T-helper 2 cell (primary cell): ENCODE data around the gene AQP2.
A peak's percentile ranks its signal among the peaks of the same experiment; 100 is the strongest.
"Not testable (repeated sequence)": the region's sequence is repeated elsewhere in the genome, so short reads cannot be mapped to it uniquely, and the experiment has no call there.

Experiments used
- DNase-seq, 5 experiments: peaks; one replicate each; pipeline versions ENCODE4 v3.0.0 to v3.0.0-alpha.2; 2012 to 2022

Gene AQP2

DNA sequence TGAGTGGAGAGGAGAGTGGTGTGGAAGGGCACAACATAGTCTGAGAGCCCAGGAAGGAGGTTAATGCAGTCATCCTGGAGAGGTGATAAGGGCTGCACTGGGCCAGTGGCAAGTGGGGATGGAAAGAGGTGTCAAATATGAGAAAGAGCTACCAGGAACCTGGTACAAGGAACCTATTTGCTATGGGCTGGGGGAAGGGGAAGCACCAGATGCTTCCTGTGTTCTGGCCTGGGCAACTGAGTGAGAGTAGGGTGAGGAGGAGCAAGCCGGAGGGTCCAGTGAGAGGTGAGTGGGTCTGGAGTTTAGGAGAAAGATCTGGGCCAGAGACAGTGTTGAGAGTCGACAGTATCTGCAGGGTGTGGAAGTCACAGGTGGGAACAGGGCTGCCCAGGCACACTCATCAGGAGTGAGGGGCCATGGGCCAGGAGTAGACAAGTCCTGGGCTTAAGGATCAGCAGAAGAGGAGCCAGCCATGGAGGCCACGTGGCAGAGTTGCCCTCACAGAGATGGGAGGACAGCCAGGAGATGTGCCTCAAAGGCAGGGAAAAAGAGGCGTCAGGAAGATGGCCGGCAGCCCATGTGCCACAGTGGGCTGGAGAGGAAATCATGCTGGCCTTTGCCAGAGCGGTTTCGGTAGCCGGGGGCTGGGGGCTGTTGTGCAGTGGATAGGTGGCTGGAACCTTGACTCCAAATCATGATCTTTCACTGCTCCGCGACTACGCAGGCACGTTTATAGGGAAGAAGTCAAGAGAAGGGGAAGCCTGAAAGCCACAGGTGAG lies 19.3 kb downstream of the AQP2 start:
- DNase-seq = no peak

- DNase-seq = no peak
These were observed 20.1 kb downstream of the AQP2 start for GRCh38 chr12:49970658-49971057.

GRCh38 chr12:49971141-49971540 lies 20.6 kb downstream of the AQP2 start:
- DNase-seq = no peak

- DNase-seq = no peak
These were observed 21.6 kb downstream of the AQP2 start for GRCh38 chr12:49972129-49972528.

GRCh38 chr12:49972641-49973360 lies 22.3 kb downstream of the AQP2 start, which contains the start of gene AQP6:
Gene AQP6, plus strand, starts transcription at chr12:49972947. Its CDS starts 227 bp downstream, at chr12:49973174.
- DNase-seq = no peak

DNA sequence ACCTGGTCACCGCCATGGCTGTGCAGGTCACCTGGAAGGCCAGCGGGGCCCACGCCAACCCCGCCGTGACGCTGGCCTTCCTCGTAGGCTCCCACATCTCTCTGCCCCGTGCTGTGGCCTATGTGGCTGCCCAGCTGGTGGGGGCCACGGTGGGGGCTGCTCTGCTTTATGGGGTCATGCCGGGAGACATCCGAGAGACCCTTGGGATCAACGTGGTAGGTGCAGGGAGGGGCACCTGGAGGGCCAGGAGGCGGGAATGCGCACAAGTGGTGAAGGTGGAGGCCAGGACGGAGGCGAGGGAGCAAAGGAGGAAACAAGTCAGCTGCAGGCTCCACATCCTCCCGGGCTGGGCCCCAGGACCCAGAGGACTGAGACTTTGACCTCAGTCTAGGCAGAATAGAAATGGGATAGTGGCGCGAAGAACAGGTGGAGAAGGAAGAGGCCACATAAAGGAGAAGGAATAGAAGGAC lies 22.9 kb downstream of the AQP2 start:
- DNase-seq = no peak

- DNase-seq = no peak
These were observed 23.7 kb downstream of the AQP2 start for GRCh38 chr12:49974231-49974675.

DNA sequence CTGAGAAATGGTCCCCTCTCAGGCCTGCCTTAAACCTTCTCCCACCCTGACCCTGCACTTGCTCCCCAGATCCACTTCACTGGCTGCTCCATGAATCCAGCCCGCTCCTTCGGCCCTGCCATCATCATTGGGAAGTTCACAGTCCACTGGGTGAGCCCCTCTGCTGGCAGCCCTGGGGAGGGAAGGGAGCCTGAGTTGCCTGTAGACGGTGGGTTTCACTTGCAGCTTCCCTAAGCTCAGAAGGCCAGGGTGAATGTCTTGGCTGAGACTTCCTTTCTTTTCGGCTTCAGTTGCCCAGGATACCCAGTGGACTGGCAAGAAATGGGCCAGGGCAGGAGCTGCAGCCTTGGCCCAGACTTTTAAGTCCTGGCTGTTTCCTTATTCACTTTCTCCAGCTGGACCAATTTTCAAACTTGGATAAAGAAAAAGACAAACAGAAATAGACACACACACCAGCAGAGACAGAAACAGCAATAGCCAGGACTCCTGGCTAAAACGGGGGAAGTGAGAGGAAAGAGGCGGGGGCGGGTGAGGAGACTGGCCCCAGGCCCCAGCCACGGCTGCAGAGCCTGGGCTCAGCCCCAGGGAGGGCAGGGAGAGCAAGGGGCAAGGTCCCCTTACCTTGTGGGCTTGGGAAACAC lies 24.3 kb downstream of the AQP2 start:
- DNase-seq = no peak

GRCh38 chr12:49975318-49975761 lies 24.8 kb downstream of the AQP2 start:
- no peak for DNase-seq

DNA sequence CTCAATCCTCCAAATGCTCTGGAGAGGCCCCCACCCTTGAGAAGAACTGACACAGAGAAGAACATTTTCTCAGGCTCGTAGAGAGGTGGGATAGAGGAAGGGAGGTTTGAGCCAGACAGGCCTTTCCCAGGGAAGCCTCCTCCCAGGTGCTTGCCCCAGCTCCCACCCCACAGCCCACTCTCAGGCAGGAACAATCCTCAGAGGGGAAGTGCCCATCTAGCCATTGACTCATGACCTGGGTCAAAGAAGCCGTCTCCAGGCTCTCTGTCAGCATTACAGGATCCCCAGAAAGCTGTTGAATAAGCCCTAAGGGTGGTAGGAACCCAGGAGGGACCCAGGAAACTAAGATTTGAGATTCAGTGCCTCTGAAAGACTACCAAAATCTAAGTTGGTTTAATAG lies 26.0 kb downstream of the AQP2 start:
- no peak for DNase-seq

- no peak for DNase-seq
These were observed 27.6 kb downstream of the AQP2 start for GRCh38 chr12:49978125-49978524.

DNA sequence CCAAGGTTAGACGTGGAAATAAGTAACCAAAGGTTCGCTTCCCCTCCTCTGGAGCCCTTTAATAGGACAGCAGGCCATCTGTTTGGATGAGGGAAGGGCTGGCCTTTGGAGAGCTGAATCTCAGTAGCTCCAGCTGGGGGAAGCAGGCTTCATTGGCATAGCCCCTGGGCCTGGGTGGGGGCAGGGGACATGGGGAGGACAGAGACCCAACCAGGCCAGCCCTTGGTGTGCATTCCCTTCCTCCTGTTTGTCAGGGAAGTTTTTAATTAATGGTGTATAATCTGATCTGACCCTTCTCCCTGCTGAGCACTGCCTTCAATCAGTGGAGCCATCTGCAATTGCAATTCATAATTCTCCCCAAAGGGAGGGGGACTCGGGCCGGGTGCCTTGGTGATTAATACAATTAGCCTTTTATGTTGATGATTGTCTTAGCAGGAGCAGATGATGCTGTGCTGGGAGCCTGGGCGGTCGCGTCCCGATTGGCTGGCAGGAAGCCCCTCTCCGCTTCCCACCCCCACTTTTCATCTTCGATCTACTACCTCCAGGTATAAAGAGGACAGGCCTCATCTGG lies 28.6 kb downstream of the AQP2 start:
- DNase-seq = no peak

DNA sequence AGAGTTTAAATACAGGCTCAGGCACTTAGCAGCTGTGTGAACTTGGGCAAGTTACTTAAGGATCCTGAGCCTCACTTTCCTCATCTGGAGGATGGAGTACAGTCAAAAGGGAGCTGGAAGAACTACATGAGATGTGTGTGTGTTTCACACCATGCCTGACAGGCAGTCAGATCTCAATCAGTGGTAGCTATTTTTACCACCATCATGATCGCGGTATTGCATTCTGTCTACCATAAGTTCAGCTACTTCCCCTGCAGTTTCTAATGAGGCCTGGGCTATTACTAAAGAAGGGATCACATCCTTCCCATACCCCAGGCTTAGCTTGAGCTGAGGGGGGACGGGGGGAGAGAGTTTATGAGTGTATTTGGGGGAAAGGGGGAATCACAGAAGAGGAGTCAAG lies 29.3 kb downstream of the AQP2 start:
- DNase-seq = peak in 1 of 5 experiments; percentile 19

DNA sequence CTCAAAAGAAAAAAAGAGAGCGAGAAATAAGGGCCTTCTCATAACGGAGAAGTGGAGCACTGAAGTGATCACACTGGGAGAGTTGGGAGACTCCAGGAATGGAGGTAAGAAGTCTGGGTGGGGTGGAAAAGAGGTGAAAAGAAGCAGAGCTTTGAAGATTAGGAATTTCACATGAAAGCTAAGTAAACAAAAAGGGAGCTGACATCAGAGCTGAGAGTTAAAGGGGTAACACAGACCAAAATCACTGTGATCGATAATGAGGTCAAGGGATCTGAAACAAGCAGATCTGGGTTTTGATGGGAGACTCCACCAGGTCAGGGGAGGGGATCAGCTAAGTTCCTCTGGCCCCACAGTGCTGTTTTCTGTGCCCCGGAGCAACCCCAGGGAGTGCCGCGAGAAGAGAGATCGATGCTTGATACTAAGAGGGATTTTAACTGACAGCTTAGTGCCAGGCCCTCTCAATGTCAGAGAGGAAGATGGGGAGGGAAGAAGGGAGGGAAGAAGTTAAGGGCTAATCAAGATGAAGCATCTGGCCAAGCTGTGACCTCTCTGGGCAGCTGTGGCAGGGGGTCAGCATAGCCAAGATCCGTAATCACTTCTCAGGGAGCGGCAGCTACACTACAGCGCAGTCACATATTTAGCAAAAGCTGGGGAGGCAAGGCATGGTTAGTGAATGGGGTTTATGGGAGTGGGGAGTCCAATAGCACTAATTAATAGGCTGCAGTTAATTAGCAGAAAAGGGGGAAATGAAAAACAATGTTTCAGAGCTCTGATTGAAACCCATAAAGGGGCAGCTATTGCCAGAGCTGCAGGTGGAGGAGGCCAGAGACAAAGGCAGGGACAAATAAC lies 30.2 kb downstream of the AQP2 start:
- DNase-seq = no peak

GRCh38 chr12:49982246-49983087 lies 31.9 kb downstream of the AQP2 start:
- DNase-seq = no peak

GRCh38 chr12:49983892-49984291 lies 33.4 kb downstream of the AQP2 start:
- DNase-seq = no peak

- no peak for DNase-seq
These were observed 34.2 kb downstream of the AQP2 start for GRCh38 chr12:49984476-49985359.

DNA sequence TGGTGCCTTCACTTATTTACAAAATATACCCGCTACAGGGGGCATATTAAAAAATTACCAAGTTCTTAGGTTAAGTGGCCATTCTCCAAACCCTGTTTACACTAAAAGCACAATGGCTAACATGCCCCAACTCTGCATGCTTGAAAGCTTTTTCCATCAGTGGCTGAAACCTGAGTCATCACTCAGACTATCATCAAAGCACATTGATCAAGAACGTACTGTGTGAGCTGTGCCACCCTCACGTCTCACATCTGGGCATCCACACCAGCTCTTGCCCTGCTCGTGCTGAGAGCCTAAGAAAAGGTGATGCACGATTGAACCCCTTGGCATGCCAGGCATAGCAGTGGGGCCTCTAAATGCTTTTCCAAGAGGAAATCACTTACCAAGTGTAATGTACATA lies 35.4 kb downstream of the AQP2 start:
- no peak for DNase-seq

GRCh38 chr12:49986476-49986875 lies 35.9 kb downstream of the AQP2 start:
- not testable (repeated sequence) for DNase-seq
